ENCODE data around the gene PRND.

GRCh38 chr20:4730780-4731179 is 9.1 kb downstream of the PRND start:
- TF ChIP-seq CTCF (IDR thresholded peaks at IDR 0.05; ENCODE audit: control extremely low read depth in 1 of 3, insufficient read depth in 1 of 3, low read depth in 1 of 3, low read length in 3 of 3): no peak
- TF ChIP-seq EZH2 (IDR thresholded peaks at IDR 0.05; ENCODE audit: low read depth, low read length, severe bottlenecking): no peak
- TF ChIP-seq RFX5 (IDR thresholded peaks at IDR 0.05; ENCODE audit: borderline replicate concordance, low read depth, low read length): no peak
- no peak for TF ChIP-seq YY1 (IDR thresholded peaks at IDR 0.05; ENCODE audit: low read depth, low read length)
- no peak for TF ChIP-seq GABPA (IDR thresholded peaks at IDR 0.05; ENCODE audit: borderline replicate concordance, insufficient read depth, low read length)
- no peak for TF ChIP-seq TAF1 (IDR thresholded peaks at IDR 0.05; ENCODE audit: low read depth, low read length)
- no peak for TF ChIP-seq POLR2A (IDR thresholded peaks at IDR 0.05; ENCODE audit: control extremely low read depth in 1 of 2, low read depth in 2 of 2, low read length in 2 of 2)
- TF ChIP-seq POLR2AphosphoS5 (IDR thresholded peaks at IDR 0.05; ENCODE audit: low read depth, low read length): no peak
- TF ChIP-seq SP2 (IDR thresholded peaks at IDR 0.05; ENCODE audit: low read length): no peak
